Measurements from ENCODE around the gene EIF1AY. TPM values are rescaled to one million over a fixed set of nuclear protein-coding genes. Genes with fewer than 3 reads are reported as not detected.

The EIF1AY gene
- polyA plus RNA-seq, 3 donors, result not detected

DNA sequence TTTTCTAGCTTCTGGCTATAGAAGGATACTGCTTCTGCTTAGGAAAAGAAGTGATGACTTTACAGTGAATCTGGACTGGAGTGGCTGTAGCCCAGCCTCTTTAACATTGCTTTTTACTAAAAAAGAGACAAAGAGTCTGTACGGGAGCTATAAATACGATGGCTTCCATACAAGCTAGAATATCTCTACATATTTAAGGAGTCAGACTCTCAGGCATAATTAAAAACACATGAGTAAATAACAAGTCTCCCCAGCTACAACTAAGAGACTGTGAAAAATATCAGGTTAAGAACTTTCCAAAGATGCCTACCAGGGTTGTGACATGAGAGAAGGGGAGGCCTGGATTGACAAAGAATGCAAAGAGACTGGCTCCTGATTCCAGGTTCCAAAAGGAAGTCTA lies 19.8 kb upstream of the EIF1AY start:
- Histone ChIP-seq H3K27me3 (ENCODE audit: control insufficient read depth in 2 of 2, insufficient read depth in 2 of 2, low read length in 2 of 2) (no peaks in the 10 kb centered on the region), H3K79me2 (ENCODE audit: insufficient read depth, low read length) (no peaks in the 10 kb centered on the region), H3K4me3 (replicated peaks in 1 of 3; ENCODE audit: low read depth in 2 of 3, low read length in 3 of 3) (no peak overlapping the region), H3K27ac (ENCODE audit: low read depth in 1 of 2, low read length in 2 of 2) (no peak overlapping the region), H3K4me2 (replicated peaks; ENCODE audit: extremely low read depth, low read length, poor library complexity, severe bottlenecking) (no peak overlapping the region), H4K20me1 (ENCODE audit: insufficient read depth, low read length) (no peaks in the 10 kb centered on the region), H3K9me3 (replicated peaks in 1 of 2; ENCODE audit: control insufficient read depth in 1 of 2, insufficient read depth in 1 of 2, low read length in 2 of 2) (peaks cover 0 to 18% of the 10 kb centered on the region in 2 donors), H3K4me1 (ENCODE audit: control insufficient read depth in 1 of 2, insufficient read depth in 2 of 2, low read length in 2 of 2) (no peaks in the 10 kb centered on the region), H3K36me3 (replicated peaks in 1 of 2; ENCODE audit: control insufficient read depth in 1 of 2, insufficient read depth in 2 of 2, low read length in 2 of 2) (no peaks in the 10 kb centered on the region), H3K9ac (ENCODE audit: insufficient read depth, low read length, poor library complexity, severe bottlenecking) (no peak overlapping the region), H2AFZ (ENCODE audit: insufficient read depth, low read depth, low read length, poor library complexity, severe bottlenecking) (no peak overlapping the region)
- Mint-ChIP-seq H3K9me3 (peaks cover 0 to 6% (median 0%) of the 10 kb centered on the region in 7 donors), H3K27me3 (ENCODE audit: low read depth in 3 of 3) (peaks cover 0 to 2% (median 0%) of the 10 kb centered on the region in 3 donors), H3K36me3 (no peaks in the 10 kb centered on the region), H3K4me3 (no peak overlapping the region), H3K27ac (no peak overlapping the region), H3K4me1 (no peaks in the 10 kb centered on the region)
- no peak for TF ChIP-seq CTCF (IDR thresholded peaks at IDR 0.05)
- DNase-seq, result no peak
- no CpG with 5 or more reads among the region's 2 CpGs for WGBS (ENCODE audit: insufficient coverage)
- intact Hi-C loops (cut with micrococcal nuclease), result no loop called here

DNA sequence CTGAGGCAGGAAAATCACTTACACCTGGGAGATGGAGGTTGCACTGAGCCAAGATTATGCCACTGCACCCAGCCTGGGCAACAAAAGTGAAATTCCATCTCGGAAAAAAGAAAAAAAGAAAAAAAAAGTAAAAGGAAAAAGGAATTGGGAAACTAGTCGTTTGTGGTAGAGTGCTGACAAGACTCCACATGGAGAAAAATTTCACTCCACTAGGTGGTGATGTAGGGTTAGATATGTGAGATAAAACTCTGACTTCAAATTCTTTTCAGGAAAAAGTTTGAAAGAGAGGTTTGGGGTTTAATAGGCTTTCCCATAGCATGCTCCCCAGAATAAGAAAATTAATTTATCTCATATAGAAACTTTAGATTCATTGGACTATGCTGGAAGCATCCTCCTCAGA lies 16.9 kb upstream of the EIF1AY start:
- Histone ChIP-seq H3K4me1 (ENCODE audit: control insufficient read depth in 1 of 2, insufficient read depth in 2 of 2, low read length in 2 of 2) (no peaks in the 10 kb centered on the region), H3K36me3 (replicated peaks in 1 of 2; ENCODE audit: control insufficient read depth in 1 of 2, insufficient read depth in 2 of 2, low read length in 2 of 2) (no peaks in the 10 kb centered on the region), H3K9ac (ENCODE audit: insufficient read depth, low read length, poor library complexity, severe bottlenecking) (no peak overlapping the region), H3K9me3 (replicated peaks in 1 of 2; ENCODE audit: control insufficient read depth in 1 of 2, insufficient read depth in 1 of 2, low read length in 2 of 2) (no peaks in the 10 kb centered on the region), H3K4me2 (replicated peaks; ENCODE audit: extremely low read depth, low read length, poor library complexity, severe bottlenecking) (no peak overlapping the region), H3K4me3 (replicated peaks in 1 of 3; ENCODE audit: low read depth in 2 of 3, low read length in 3 of 3) (no peak overlapping the region), H3K27ac (ENCODE audit: low read depth in 1 of 2, low read length in 2 of 2) (no peak overlapping the region), H2AFZ (ENCODE audit: insufficient read depth, low read depth, low read length, poor library complexity, severe bottlenecking) (no peak overlapping the region), H3K79me2 (ENCODE audit: insufficient read depth, low read length) (no peaks in the 10 kb centered on the region), H3K27me3 (ENCODE audit: control insufficient read depth in 2 of 2, insufficient read depth in 2 of 2, low read length in 2 of 2) (no peaks in the 10 kb centered on the region), H4K20me1 (ENCODE audit: insufficient read depth, low read length) (no peaks in the 10 kb centered on the region)
- TF ChIP-seq CTCF (IDR thresholded peaks at IDR 0.05), result peak; percentile 55
- intact Hi-C loops (cut with micrococcal nuclease), result no loop called here
- Mint-ChIP-seq H3K4me1 (no peaks in the 10 kb centered on the region), H3K4me3 (no peak overlapping the region), H3K36me3 (no peaks in the 10 kb centered on the region), H3K9me3 (no peaks in the 10 kb centered on the region), H3K27ac (no peak overlapping the region), H3K27me3 (ENCODE audit: low read depth in 3 of 3) (peaks cover 0 to 2% (median 0%) of the 10 kb centered on the region in 3 donors)
- WGBS (ENCODE audit: insufficient coverage), result no CpG with 5 or more reads among the region's 2 CpGs
- peak in 2 of 3 donors; percentile 15 to 26 for DNase-seq
